Mesenchymal stem cell (in vitro differentiated cells and primary cell): ENCODE measurements around the gene MOXD1.

Experiments
- DNase-seq: peaks from one replicate; pipeline ENCODE4 v3.0.0-alpha.2; 2013
- H2AFZ ChIP-seq: one replicate; pipeline ENCODE4 v1.6.1; 2013; ENCODE audit warnings: low read depth, mild to moderate bottlenecking, control low read depth, inconsistent platforms, low read length, moderate library complexity
- H2AK5ac ChIP-seq: 2 replicates; pipeline ENCODE4 v1.6.1; 2013; ENCODE audit warnings: low read length, moderate library complexity, mild to moderate bottlenecking, inconsistent platforms; ENCODE audit not compliant: severe bottlenecking
- H2BK120ac ChIP-seq: one replicate; pipeline ENCODE4 v1.6.1; 2013; ENCODE audit warnings: low read depth, mild to moderate bottlenecking, inconsistent platforms, low read length, moderate library complexity
- H2BK12ac ChIP-seq, 2 experiments: one replicate each; pipeline ENCODE4 v1.6.1; 2013; ENCODE audit warnings: inconsistent platforms in 2 of 2, low read length in 2 of 2, mild to moderate bottlenecking in 2 of 2, moderate library complexity in 2 of 2, control low read depth in 1 of 2
- H2BK15ac ChIP-seq: one replicate; pipeline ENCODE4 v1.6.1; 2013; ENCODE audit warnings: mild to moderate bottlenecking, low read depth, inconsistent platforms; ENCODE audit not compliant: poor library complexity, severe bottlenecking
- H2BK5ac ChIP-seq: 2 replicates; pipeline ENCODE4 v1.6.1; 2013; ENCODE audit warnings: low read depth, mild to moderate bottlenecking, low read length, control low read depth, inconsistent platforms; ENCODE audit not compliant: poor library complexity, severe bottlenecking
- H3K14ac ChIP-seq, 2 experiments: one replicate each; pipeline ENCODE4 v1.6.1; 2013; ENCODE audit warnings: inconsistent platforms in 2 of 2, low read length in 2 of 2, control low read depth in 1 of 2, mild to moderate bottlenecking in 1 of 2, moderate library complexity in 1 of 2
- H3K18ac ChIP-seq, 2 experiments: one replicate each; pipeline ENCODE4 v1.6.1; 2013; ENCODE audit warnings: inconsistent platforms in 2 of 2, low read length in 2 of 2, control low read depth in 1 of 2, low read depth in 1 of 2, mild to moderate bottlenecking in 1 of 2
- H3K23ac ChIP-seq, 2 experiments: one replicate each; pipeline ENCODE4 v1.6.1; 2013; ENCODE audit warnings: inconsistent platforms in 2 of 2, low read length in 2 of 2, mild to moderate bottlenecking in 2 of 2, moderate library complexity in 2 of 2, control low read depth in 1 of 2
- H3K27ac ChIP-seq: 2 replicates; pipeline ENCODE4 v1.5.1; 2013; ENCODE audit warnings: mild to moderate bottlenecking, moderate library complexity, low read length, control low read depth, inconsistent platforms; ENCODE audit not compliant: poor library complexity, severe bottlenecking
- H3K27me3 ChIP-seq, 2 experiments: 2 replicates each; pipeline versions ENCODE4 v1.6.1 to v1.7.0; 2013; ENCODE audit warnings: low read length in 2 of 2, mild to moderate bottlenecking in 2 of 2, moderate library complexity in 2 of 2, control low read depth in 1 of 2, inconsistent platforms in 1 of 2; ENCODE audit not compliant: control insufficient read depth in 1 of 2, insufficient read depth in 1 of 2
- H3K36me3 ChIP-seq, 2 experiments: 2 replicates each; pipeline versions ENCODE4 v1.6.1 to v1.7.0; 2013; ENCODE audit warnings: low read length in 2 of 2, control low read depth in 1 of 2, inconsistent platforms in 1 of 2, low read depth in 1 of 2, mild to moderate bottlenecking in 1 of 2; ENCODE audit not compliant: insufficient read depth in 2 of 2, control insufficient read depth in 1 of 2
- H3K4ac ChIP-seq, 2 experiments: one replicate each; pipeline ENCODE4 v1.6.1; 2013; ENCODE audit warnings: inconsistent platforms in 2 of 2, low read length in 2 of 2, mild to moderate bottlenecking in 2 of 2, moderate library complexity in 2 of 2, control low read depth in 1 of 2, low read depth in 1 of 2
- H3K4me1 ChIP-seq: 2 replicates; pipeline ENCODE4 v1.6.1; 2013; ENCODE audit warnings: low read depth, low read length, control low read depth; ENCODE audit not compliant: control insufficient read depth, insufficient read depth
- H3K4me2 ChIP-seq: 2 replicates; pipeline ENCODE4 v1.6.1; 2013; ENCODE audit warnings: low read length, mild to moderate bottlenecking, inconsistent platforms; ENCODE audit not compliant: poor library complexity, severe bottlenecking
- H3K4me3 ChIP-seq, 2 experiments: 2 replicates each; pipeline versions ENCODE4 v1.5.1 to v1.7.0; 2013; ENCODE audit warnings: low read length in 2 of 2, mild to moderate bottlenecking in 2 of 2, control low read depth in 1 of 2, low read depth in 1 of 2; ENCODE audit not compliant: insufficient read depth in 1 of 2
- H3K79me1 ChIP-seq: replicated peaks from 2 replicates; pipeline ENCODE4 v1.6.1; 2013; ENCODE audit warnings: mild to moderate bottlenecking, control low read depth, low read length, inconsistent platforms; ENCODE audit not compliant: poor library complexity, severe bottlenecking
- H3K9ac ChIP-seq: 2 replicates; pipeline ENCODE4 v1.7.0; 2013; ENCODE audit warnings: mild to moderate bottlenecking, low read length, moderate library complexity
- H3K9me3 ChIP-seq: 2 replicates; pipeline ENCODE4 v1.7.0; 2013; ENCODE audit warnings: mild to moderate bottlenecking, low read length; ENCODE audit not compliant: control insufficient read depth
- H4K8ac ChIP-seq: one replicate; pipeline ENCODE4 v1.6.1; 2013; ENCODE audit warnings: inconsistent platforms, mild to moderate bottlenecking, low read length, moderate library complexity
- H4K91ac ChIP-seq: one replicate; pipeline ENCODE4 v1.6.1; 2013; ENCODE audit warnings: mild to moderate bottlenecking, low read length, inconsistent platforms
- WGBS: methylation state at CpG from one replicate; pipeline ENCODE4 v1.1.7; 2013; ENCODE audit warnings: mixed read lengths; 5-methylcytosine and 5-hydroxymethylcytosine counted together

MOXD1 gene

GRCh38 chr6:132322398-132322797 is 78.9 kb downstream of the MOXD1 start:
- H3K9me3 ChIP-seq, result peaks cover 13% of the 10 kb centered on the region
- no peaks in the 10 kb centered on the region for H3K27me3 ChIP-seq
- peaks cover 0 to 44% of the 10 kb centered on the region in 2 experiments for H3K36me3 ChIP-seq
- no peaks in the 10 kb centered on the region for H3K79me1 ChIP-seq
- H3K27ac ChIP-seq, result peak overlapping the region; percentile 13
- H3K9ac ChIP-seq, result peak overlapping the region; percentile 61
- H3K4me2 ChIP-seq, result no peak overlapping the region
- peak overlapping the region; percentile 64 for H2AK5ac ChIP-seq
- no peak overlapping the region for H2BK5ac ChIP-seq
- H4K8ac ChIP-seq, result no peak overlapping the region
- WGBS, result 98% methylated on average over 2 of the region's 2 CpGs
- H2BK120ac ChIP-seq, result no peak overlapping the region
- peaks cover 2% of the 10 kb centered on the region for H3K4me1 ChIP-seq
- H4K91ac ChIP-seq, result no peak overlapping the region
- no peak overlapping the region for H2BK15ac ChIP-seq
- H2BK12ac ChIP-seq, result peak overlapping the region in 1 of 2 experiments; percentile 86
- no peak overlapping the region for H3K14ac ChIP-seq
- H3K4me3 ChIP-seq, result peak overlapping the region in 1 of 2 experiments; percentile 3
- H3K18ac ChIP-seq, result no peak overlapping the region
- H2AFZ ChIP-seq, result no peak overlapping the region
- no peak overlapping the region for H3K4ac ChIP-seq
- H3K23ac ChIP-seq, result no peak overlapping the region
- DNase-seq, result no peak

- peaks cover 36% of the 10 kb centered on the region for H3K9me3 ChIP-seq
- no peak overlapping the region for H2BK12ac ChIP-seq
- no peak overlapping the region for H3K18ac ChIP-seq
- peaks cover 0 to 50% of the 10 kb centered on the region in 2 experiments for H3K36me3 ChIP-seq
- no peak overlapping the region for H2AFZ ChIP-seq
- H3K9ac ChIP-seq, result no peak overlapping the region
- H4K91ac ChIP-seq, result no peak overlapping the region
- peaks cover 2% of the 10 kb centered on the region for H3K4me1 ChIP-seq
- H2BK5ac ChIP-seq, result no peak overlapping the region
- H3K4me2 ChIP-seq, result no peak overlapping the region
- H3K27ac ChIP-seq, result no peak overlapping the region
- no peak overlapping the region for H3K23ac ChIP-seq
- no peak overlapping the region for H3K4ac ChIP-seq
- peak; percentile 71 for DNase-seq
- no peaks in the 10 kb centered on the region for H3K27me3 ChIP-seq
- no peak overlapping the region for H2BK120ac ChIP-seq
- H3K79me1 ChIP-seq, result no peaks in the 10 kb centered on the region
- no peak overlapping the region for H2BK15ac ChIP-seq
- H3K4me3 ChIP-seq, result no peak overlapping the region
- H3K14ac ChIP-seq, result no peak overlapping the region
- no peak overlapping the region for H2AK5ac ChIP-seq
- H4K8ac ChIP-seq, result no peak overlapping the region
Observed at GRCh38 chr6:132320007-132320406, 81.3 kb downstream of the MOXD1 start.

GRCh38 chr6:132316970-132317369 is 84.3 kb downstream of the MOXD1 start:
- H4K91ac ChIP-seq, result no peak overlapping the region
- H2BK15ac ChIP-seq, result no peak overlapping the region
- no peaks in the 10 kb centered on the region for H3K79me1 ChIP-seq
- H3K23ac ChIP-seq, result no peak overlapping the region
- H3K9me3 ChIP-seq, result peaks cover 44% of the 10 kb centered on the region
- no peak overlapping the region for H2BK120ac ChIP-seq
- H4K8ac ChIP-seq, result no peak overlapping the region
- no peaks in the 10 kb centered on the region for H3K27me3 ChIP-seq
- H3K4me3 ChIP-seq, result peak overlapping the region in 1 of 2 experiments; percentile 27
- no peak overlapping the region for H2BK12ac ChIP-seq
- H2AK5ac ChIP-seq, result no peak overlapping the region
- DNase-seq, result no peak
- no CpG with 5 or more reads among the region's 1 CpG for WGBS
- no peak overlapping the region for H3K27ac ChIP-seq
- no peak overlapping the region for H3K4ac ChIP-seq
- no peak overlapping the region for H3K18ac ChIP-seq
- H3K4me2 ChIP-seq, result no peak overlapping the region
- no peak overlapping the region for H3K14ac ChIP-seq
- no peak overlapping the region for H3K9ac ChIP-seq
- H2AFZ ChIP-seq, result no peak overlapping the region
- H2BK5ac ChIP-seq, result no peak overlapping the region
- H3K36me3 ChIP-seq, result peaks cover 0 to 75% of the 10 kb centered on the region in 2 experiments
- H3K4me1 ChIP-seq, result no peaks in the 10 kb centered on the region

- Histone ChIP-seq H3K4me2 (no peak overlapping the region), H2AK5ac (no peak overlapping the region), H4K91ac (no peak overlapping the region), H3K27me3 (no peaks in the 10 kb centered on the region), H3K9ac (no peak overlapping the region), H3K9me3 (peaks cover 59% of the 10 kb centered on the region), H3K18ac (no peak overlapping the region), H2BK12ac (no peak overlapping the region), H3K4ac (no peak overlapping the region), H3K4me1 (no peaks in the 10 kb centered on the region), H3K79me1 (peaks cover 2% of the 10 kb centered on the region), H3K36me3 (peaks cover 0 to 83% of the 10 kb centered on the region in 2 experiments), H3K23ac (no peak overlapping the region), H3K14ac (no peak overlapping the region), H2AFZ (no peak overlapping the region), H2BK120ac (no peak overlapping the region), H3K4me3 (no peak overlapping the region), H2BK15ac (no peak overlapping the region), H2BK5ac (no peak overlapping the region), H4K8ac (no peak overlapping the region), H3K27ac (no peak overlapping the region)
- no peak for DNase-seq
- 71% methylated on average over 3 of the region's 3 CpGs for WGBS
Observed at GRCh38 chr6:132314432-132314831, 86.8 kb downstream of the MOXD1 start.
